Panc1 (cell line): ENCODE results near the gene CENPC. TPM values are rescaled to one million over a fixed set of nuclear protein-coding genes. Genes with fewer than 3 reads are reported as not detected.

Source experiments
- ATAC-seq: fragments of 200-7000 bp; cut with Tn5 transposase; 2 replicates; pipeline ENCODE4 v1.9.1; 2020; ENCODE audit warnings: mild to moderate bottlenecking, moderate library complexity
- BruUV-seq: library from RNA; stranded (reverse); fragments of 400-500 nt; replicated peaks from 2 replicates; lab custom pipeline; 2021; lab: Mats Ljungman, UMichigan
- CTCF ChIA-PET: fragments of 300-600 bp; sonication (Branson Sonifier 250); formaldehyde crosslinking; loops from one replicate; lab custom pipeline; 2022; ENCODE audit warnings: antibody characterized with exemption; lab: Charles Lee
- POLR2A ChIA-PET: fragments of 300-600 bp; sonication (Branson Sonifier 250); formaldehyde crosslinking; loops from one replicate; lab custom pipeline; 2022; ENCODE audit warnings: antibody characterized with exemption; lab: Charles Lee
- DNase-seq: peaks from one replicate; pipeline ENCODE4 v3.0.0-alpha.2; 2010; ENCODE audit warnings: low read depth, low spot score
- H3K27ac ChIP-seq: 2 replicates; pipeline ENCODE4 v1.5.1; 2011; ENCODE audit warnings: mild to moderate bottlenecking, low read length, inconsistent platforms
- H3K27me3 ChIP-seq: fragments of 200-500 bp; sonication (Bioruptor generic); 2 replicates; pipeline ENCODE4 v1.6.0; 2014; ENCODE audit warnings: low read length, inconsistent platforms; ENCODE audit not compliant: control insufficient read depth, insufficient read depth
- H3K36me3 ChIP-seq: fragments of 200-500 bp; sonication (Bioruptor generic); 2 replicates; pipeline ENCODE4 v1.5.1; 2014; ENCODE audit warnings: inconsistent platforms, mild to moderate bottlenecking, low read length, moderate library complexity; ENCODE audit not compliant: control insufficient read depth, insufficient read depth
- H3K4me1 ChIP-seq: 2 replicates; pipeline ENCODE4 v1.5.1; 2011; ENCODE audit warnings: inconsistent platforms, mild to moderate bottlenecking, low read length, moderate library complexity; ENCODE audit not compliant: control insufficient read depth, insufficient read depth
- H3K4me3 ChIP-seq, 2 experiments: 2 replicates each; pipeline ENCODE4 v1.5.1; 2011 to 2012; ENCODE audit warnings: low read depth in 2 of 2, low read length in 2 of 2, mild to moderate bottlenecking in 2 of 2, inconsistent platforms in 1 of 2, moderate library complexity in 1 of 2
- H3K9me3 ChIP-seq: fragments of 200-500 bp; sonication (Bioruptor generic); 2 replicates; pipeline ENCODE4 v1.5.1; 2014; ENCODE audit warnings: low read depth, mild to moderate bottlenecking, inconsistent platforms, low read length, moderate library complexity; ENCODE audit not compliant: control insufficient read depth, insufficient read depth
- POLR2AphosphoS5 ChIP-seq: IDR thresholded peaks from 2 replicates; pipeline ENCODE4 v1.6.1; 2012; ENCODE audit warnings: mild to moderate bottlenecking, low read depth, low read length, moderate library complexity
- SIN3A ChIP-seq: IDR thresholded peaks from 2 replicates; pipeline ENCODE4 v1.6.1; 2012; ENCODE audit warnings: low read depth, mild to moderate bottlenecking, low read length, moderate library complexity, borderline replicate concordance; ENCODE audit not compliant: insufficient read depth
- TCF7L2 ChIP-seq: IDR thresholded peaks from 2 replicates; pipeline ENCODE4 v1.6.1; 2011; ENCODE audit warnings: mild to moderate bottlenecking, low read depth, low read length, inconsistent platforms
- in situ Hi-C: cut with HindIII; loops from 2 replicates; pipeline ENCODE4 v1.10.0; 2016; ENCODE audit warnings: low sequenced_read_pairs, low pct_unique_long_range_greater_than_20kb
- intact Hi-C: fragments of 100-400 bp; cut with micrococcal nuclease; formaldehyde crosslinking; loops from one replicate; pipeline ENCODE4 v1.10.0; 2022; ENCODE audit not compliant: unreplicated experiment
- total RNA-seq: library from RNA; stranded (reverse); gene quantifications from one replicate; pipeline ENCODE4 v1.2.1, GENCODE V29; 2021; ENCODE audit not compliant: unreplicated experiment
- TF ChIP-seq, protein P1 (sequence below): fragments of 450-650 bp; IDR thresholded peaks from 2 replicates; pipeline ENCODE4 v1.5.1; 2017; ENCODE audit warnings: mild to moderate bottlenecking
- TF ChIP-seq, protein P2 (sequence below), 2 experiments: IDR thresholded peaks; 2 replicates each; pipeline ENCODE4 v1.6.1; 2011 to 2012; ENCODE audit warnings: low read depth in 2 of 2, control low read depth in 1 of 2, low read length in 1 of 2, mild to moderate bottlenecking in 1 of 2, moderate library complexity in 1 of 2; ENCODE audit not compliant: insufficient read depth in 1 of 2

Gene CENPC
- total RNA-seq, 1 experiment from 2014 or later = 10.1 TPM

DNA sequence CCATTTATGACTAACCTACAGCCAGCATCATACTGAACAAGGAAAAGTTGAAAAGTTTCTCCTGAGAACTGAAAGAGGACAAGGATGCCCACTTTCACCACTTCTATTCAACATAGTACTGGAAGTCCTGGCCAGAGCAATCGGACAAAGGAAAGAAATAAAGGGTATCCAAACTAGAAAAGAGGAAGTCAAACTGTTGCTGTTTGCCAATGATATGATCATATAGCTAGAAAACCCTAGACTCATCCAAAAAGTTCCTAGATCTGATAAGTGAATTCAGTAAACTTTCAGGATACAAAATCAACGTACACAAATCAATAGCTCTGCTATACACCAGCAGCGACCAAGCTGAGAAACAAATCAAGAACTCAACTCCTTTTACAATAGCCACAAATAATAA is 64.5 kb downstream of the CENPC start:
- TF ChIP-seq SIN3A = no peak
- no peak for TF ChIP-seq TCF7L2
- CTCF ChIA-PET = no interaction called here
- Histone ChIP-seq H3K4me3 (no peak overlapping the region), H3K27me3 (no peaks in the 10 kb centered on the region), H3K4me1 (no peaks in the 10 kb centered on the region), H3K36me3 (no peaks in the 10 kb centered on the region), H3K9me3 (no peaks in the 10 kb centered on the region), H3K27ac (no peak overlapping the region)
- DNase-seq = no peak
- no TSS peak for BruUV-seq
- in situ Hi-C loops = no loop called here
- ATAC-seq = no peak
- POLR2A ChIA-PET = interaction anchor here (0.6 kb wide), 1 partner anchor 12 kb away, joined by 3 read pairs; no protein-coding TSS in a partner anchor
- intact Hi-C loops = no loop called here

DNA sequence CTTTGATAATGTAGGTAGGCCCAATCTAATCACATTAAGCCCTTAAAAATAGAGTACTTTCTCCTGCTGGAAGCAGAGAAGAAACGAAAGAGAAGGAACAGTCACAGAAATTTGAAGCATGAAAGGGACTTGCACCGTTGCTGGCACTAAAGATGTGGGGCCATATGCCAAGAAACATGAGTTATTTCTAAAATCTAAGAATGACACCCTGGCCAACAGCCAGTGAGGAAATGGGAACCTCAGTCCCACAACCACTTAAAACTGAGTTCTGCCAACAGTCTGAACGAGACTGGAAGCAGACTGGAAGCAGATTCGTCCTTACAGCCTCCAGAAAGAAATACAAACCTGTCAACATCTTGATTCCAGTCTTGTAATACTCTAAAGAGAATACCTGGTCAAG is 70.1 kb downstream of the CENPC start:
- Histone ChIP-seq H3K27me3 (no peaks in the 10 kb centered on the region), H3K27ac (no peak overlapping the region), H3K9me3 (no peaks in the 10 kb centered on the region), H3K4me1 (no peaks in the 10 kb centered on the region), H3K4me3 (no peak overlapping the region), H3K36me3 (no peaks in the 10 kb centered on the region; the same call in 1 of the 2 replicates)
- intact Hi-C loops (no loop called here), in situ Hi-C loops (no loop called here)
- DNase-seq (no peak), ATAC-seq (no peak)
- POLR2A ChIA-PET = no interaction called here
- BruUV-seq = no TSS peak
- CTCF ChIA-PET = no interaction called here
- TF ChIP-seq, protein P1, sequence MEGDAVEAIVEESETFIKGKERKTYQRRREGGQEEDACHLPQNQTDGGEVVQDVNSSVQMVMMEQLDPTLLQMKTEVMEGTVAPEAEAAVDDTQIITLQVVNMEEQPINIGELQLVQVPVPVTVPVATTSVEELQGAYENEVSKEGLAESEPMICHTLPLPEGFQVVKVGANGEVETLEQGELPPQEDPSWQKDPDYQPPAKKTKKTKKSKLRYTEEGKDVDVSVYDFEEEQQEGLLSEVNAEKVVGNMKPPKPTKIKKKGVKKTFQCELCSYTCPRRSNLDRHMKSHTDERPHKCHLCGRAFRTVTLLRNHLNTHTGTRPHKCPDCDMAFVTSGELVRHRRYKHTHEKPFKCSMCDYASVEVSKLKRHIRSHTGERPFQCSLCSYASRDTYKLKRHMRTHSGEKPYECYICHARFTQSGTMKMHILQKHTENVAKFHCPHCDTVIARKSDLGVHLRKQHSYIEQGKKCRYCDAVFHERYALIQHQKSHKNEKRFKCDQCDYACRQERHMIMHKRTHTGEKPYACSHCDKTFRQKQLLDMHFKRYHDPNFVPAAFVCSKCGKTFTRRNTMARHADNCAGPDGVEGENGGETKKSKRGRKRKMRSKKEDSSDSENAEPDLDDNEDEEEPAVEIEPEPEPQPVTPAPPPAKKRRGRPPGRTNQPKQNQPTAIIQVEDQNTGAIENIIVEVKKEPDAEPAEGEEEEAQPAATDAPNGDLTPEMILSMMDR = no peak

DNA sequence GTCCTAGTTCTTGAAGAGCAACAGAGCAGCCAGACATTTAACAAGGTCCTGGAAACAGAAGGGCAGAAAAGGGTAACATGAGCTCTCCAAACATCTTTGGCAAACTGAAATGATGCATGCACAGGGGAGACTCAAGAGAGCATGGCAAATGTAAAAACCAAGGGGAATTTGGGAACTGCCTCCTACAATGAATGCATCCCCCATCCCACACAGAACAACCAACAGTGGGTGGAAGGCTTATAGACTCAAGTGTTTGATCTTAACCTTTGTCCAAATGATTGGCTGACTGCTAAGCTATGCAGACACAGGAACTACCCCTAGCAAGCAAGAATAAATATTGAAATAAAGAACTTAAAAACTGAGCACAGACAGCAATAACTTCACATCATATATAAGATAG is 74.4 kb downstream of the CENPC start:
- intact Hi-C loops = no loop called here
- in situ Hi-C loops = no loop called here

More for the DNA sequence above, 74.4 kb downstream of the CENPC start:
- H3K9me3 ChIP-seq = no peaks in the 10 kb centered on the region
- H3K27me3 ChIP-seq = no peaks in the 10 kb centered on the region
- ChIA-PET POLR2A (no interaction called here), CTCF (no interaction called here)
- no peak overlapping the region for H3K27ac ChIP-seq
- no peak overlapping the region for H3K4me3 ChIP-seq
- TF ChIP-seq SIN3A (no peak), TCF7L2 (no peak), POLR2AphosphoS5 (no peak)
- TF ChIP-seq, protein P2, sequence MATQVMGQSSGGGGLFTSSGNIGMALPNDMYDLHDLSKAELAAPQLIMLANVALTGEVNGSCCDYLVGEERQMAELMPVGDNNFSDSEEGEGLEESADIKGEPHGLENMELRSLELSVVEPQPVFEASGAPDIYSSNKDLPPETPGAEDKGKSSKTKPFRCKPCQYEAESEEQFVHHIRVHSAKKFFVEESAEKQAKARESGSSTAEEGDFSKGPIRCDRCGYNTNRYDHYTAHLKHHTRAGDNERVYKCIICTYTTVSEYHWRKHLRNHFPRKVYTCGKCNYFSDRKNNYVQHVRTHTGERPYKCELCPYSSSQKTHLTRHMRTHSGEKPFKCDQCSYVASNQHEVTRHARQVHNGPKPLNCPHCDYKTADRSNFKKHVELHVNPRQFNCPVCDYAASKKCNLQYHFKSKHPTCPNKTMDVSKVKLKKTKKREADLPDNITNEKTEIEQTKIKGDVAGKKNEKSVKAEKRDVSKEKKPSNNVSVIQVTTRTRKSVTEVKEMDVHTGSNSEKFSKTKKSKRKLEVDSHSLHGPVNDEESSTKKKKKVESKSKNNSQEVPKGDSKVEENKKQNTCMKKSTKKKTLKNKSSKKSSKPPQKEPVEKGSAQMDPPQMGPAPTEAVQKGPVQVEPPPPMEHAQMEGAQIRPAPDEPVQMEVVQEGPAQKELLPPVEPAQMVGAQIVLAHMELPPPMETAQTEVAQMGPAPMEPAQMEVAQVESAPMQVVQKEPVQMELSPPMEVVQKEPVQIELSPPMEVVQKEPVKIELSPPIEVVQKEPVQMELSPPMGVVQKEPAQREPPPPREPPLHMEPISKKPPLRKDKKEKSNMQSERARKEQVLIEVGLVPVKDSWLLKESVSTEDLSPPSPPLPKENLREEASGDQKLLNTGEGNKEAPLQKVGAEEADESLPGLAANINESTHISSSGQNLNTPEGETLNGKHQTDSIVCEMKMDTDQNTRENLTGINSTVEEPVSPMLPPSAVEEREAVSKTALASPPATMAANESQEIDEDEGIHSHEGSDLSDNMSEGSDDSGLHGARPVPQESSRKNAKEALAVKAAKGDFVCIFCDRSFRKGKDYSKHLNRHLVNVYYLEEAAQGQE (IDR thresholded peaks at IDR 0.05; ENCODE audit: insufficient read depth in 1 of 2, low read depth in 2 of 2, low read length in 1 of 2) = no peak
- TF ChIP-seq, protein P1 = no peak
- H3K4me1 ChIP-seq = no peaks in the 10 kb centered on the region
- H3K36me3 ChIP-seq = no peaks in the 10 kb centered on the region; the same call in 1 of the 2 replicates
- BruUV-seq = no TSS peak
- ATAC-seq (no peak), DNase-seq (no peak)
